ENCODE data around the gene BCKDHA.

- TF ChIP-seq CTCF (IDR thresholded peaks at IDR 0.05; ENCODE audit: poor library complexity) (peak; percentile 3), EZH2phosphoT487 (IDR thresholded peaks at IDR 0.05; ENCODE audit: low read depth, severe bottlenecking, unreplicated experiment) (no peak)
These were observed 38.5 kb downstream of the BCKDHA start for GRCh38 chr19:41435936-41436673.

All from hepatocyte (in vitro differentiated cells).